ENCODE results near the gene MUC22. TPM values are rescaled to one million over a fixed set of nuclear protein-coding genes. Genes with fewer than 3 reads are reported as not detected.

Gene MUC22
- total RNA-seq, 3 donors from 2014 or later (not counting 1 experiment from before 2014, with no cell fraction given): not detected

DNA sequence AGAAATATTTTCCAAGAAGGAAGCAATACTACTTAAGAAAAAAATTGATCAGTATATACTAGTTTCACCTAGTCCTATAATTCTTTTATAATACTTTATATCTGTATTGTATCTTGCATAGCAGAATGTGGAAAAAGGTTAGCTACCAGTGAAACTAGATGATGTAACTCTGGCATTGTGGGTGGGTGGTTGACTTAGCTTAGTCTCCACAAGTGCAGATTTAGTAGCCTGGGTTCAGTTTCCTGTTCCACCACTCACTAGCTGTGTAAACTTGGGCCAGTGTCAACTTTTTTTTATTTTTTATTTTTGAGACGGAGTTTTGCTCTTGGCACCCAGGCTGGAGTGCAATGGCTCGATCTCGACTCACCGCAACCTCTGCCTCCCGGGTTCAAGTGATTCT is 24.8 kb upstream of the MUC22 start:
- H3K36me3 Mint-ChIP-seq: no peaks in the 10 kb centered on the region
- intact Hi-C loops (cut with micrococcal nuclease): no loop called here
- Histone ChIP-seq H3K36me3 (ENCODE audit: control insufficient read depth, insufficient read depth, low read length) (no peaks in the 10 kb centered on the region), H3K4me1 (ENCODE audit: control insufficient read depth, insufficient read depth, low read length) (no peaks in the 10 kb centered on the region), H3K27ac (ENCODE audit: low read length) (no peak overlapping the region), H3K4me3 (ENCODE audit: low read length) (no peak overlapping the region), H3K9me3 (ENCODE audit: control insufficient read depth, insufficient read depth, low read length) (no peaks in the 10 kb centered on the region), H3K27me3 (ENCODE audit: control insufficient read depth, insufficient read depth, low read length) (no peaks in the 10 kb centered on the region)
- peaks cover 0 to 6% of the 10 kb centered on the region in 2 donors for H3K4me1 Mint-ChIP-seq
- H3K27me3 Mint-ChIP-seq (ENCODE audit: low read depth in 2 of 2): peaks cover 22 to 38% of the 10 kb centered on the region in 2 donors
- no peak for DNase-seq
- H3K9me3 Mint-ChIP-seq: no peaks in the 10 kb centered on the region
- WGBS (ENCODE audit: insufficient coverage): 86% methylated on average over 5 of the region's 5 CpGs
- no peak overlapping the region for H3K27ac Mint-ChIP-seq
- no peak for TF ChIP-seq CTCF (IDR thresholded peaks at IDR 0.05)
- H3K4me3 Mint-ChIP-seq: no peak overlapping the region
- no peak for ATAC-seq

DNA sequence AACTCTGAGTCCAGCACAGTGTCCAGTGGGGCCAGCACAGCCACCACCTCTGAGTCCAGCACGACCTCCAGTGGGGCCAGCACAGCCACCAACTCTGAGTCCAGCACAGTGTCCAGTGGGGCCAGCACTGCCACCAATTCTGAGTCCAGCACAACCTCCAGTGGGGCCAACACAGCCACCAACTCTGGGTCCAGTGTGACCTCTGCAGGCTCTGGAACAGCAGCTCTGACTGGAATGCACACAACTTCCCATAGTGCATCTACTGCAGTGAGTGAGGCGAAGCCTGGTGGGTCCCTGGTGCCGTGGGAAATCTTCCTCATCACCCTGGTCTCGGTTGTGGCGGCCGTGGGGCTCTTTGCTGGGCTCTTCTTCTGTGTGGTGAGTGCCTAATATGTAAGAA is 23.0 kb upstream of the MUC22 start:
- Histone ChIP-seq H3K27me3 (ENCODE audit: control insufficient read depth, insufficient read depth, low read length) (no peaks in the 10 kb centered on the region), H3K4me1 (ENCODE audit: control insufficient read depth, insufficient read depth, low read length) (no peaks in the 10 kb centered on the region), H3K27ac (ENCODE audit: low read length) (no peak overlapping the region), H3K36me3 (ENCODE audit: control insufficient read depth, insufficient read depth, low read length) (no peaks in the 10 kb centered on the region), H3K9me3 (ENCODE audit: control insufficient read depth, insufficient read depth, low read length) (no peaks in the 10 kb centered on the region), H3K4me3 (ENCODE audit: low read length) (no peak overlapping the region)
- intact Hi-C loops (cut with micrococcal nuclease): no loop called here
- WGBS (ENCODE audit: insufficient coverage): 91% methylated on average over 6 of the region's 6 CpGs
- TF ChIP-seq CTCF (IDR thresholded peaks at IDR 0.05): no peak
- Mint-ChIP-seq H3K27ac (no peak overlapping the region), H3K36me3 (no peaks in the 10 kb centered on the region), H3K4me1 (peaks cover 0 to 7% of the 10 kb centered on the region in 2 donors), H3K4me3 (no peak overlapping the region), H3K9me3 (no peaks in the 10 kb centered on the region), H3K27me3 (ENCODE audit: low read depth in 2 of 2) (peaks cover 18 to 28% of the 10 kb centered on the region in 2 donors)
- DNase-seq: no peak
- ATAC-seq: no peak

DNA sequence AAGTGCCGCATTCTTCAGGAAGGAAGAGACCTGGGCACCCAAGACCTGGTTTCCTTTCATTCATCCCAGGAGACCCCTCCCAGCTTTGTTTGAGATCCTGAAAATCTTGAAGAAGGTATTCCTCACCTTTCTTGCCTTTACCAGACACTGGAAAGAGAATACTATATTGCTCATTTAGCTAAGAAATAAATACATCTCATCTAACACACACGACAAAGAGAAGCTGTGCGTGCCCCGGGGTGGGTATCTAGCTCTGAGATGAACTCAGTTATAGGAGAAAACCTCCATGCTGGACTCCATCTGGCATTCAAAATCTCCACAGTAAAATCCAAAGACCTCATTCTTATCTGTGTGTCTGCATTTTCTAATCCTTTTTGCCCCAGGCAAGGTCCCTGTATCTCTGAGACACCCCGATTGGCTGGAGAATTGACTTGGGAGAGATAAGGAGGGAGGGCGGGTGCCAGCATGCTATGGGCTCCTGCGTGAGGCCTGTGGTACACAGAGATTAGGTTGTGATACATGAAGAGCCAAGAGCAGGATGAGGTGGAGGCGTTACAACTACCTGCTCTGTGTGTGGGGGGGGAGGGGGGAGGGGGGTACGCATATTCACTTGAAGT is 22.0 kb upstream of the MUC22 start:
- H3K27ac Mint-ChIP-seq: no peak overlapping the region
- Histone ChIP-seq H3K27ac (ENCODE audit: low read length) (no peak overlapping the region), H3K9me3 (ENCODE audit: control insufficient read depth, insufficient read depth, low read length) (no peaks in the 10 kb centered on the region), H3K27me3 (ENCODE audit: control insufficient read depth, insufficient read depth, low read length) (no peaks in the 10 kb centered on the region), H3K36me3 (ENCODE audit: control insufficient read depth, insufficient read depth, low read length) (no peaks in the 10 kb centered on the region), H3K4me1 (ENCODE audit: control insufficient read depth, insufficient read depth, low read length) (no peaks in the 10 kb centered on the region), H3K4me3 (ENCODE audit: low read length) (no peak overlapping the region)
- H3K27me3 Mint-ChIP-seq (ENCODE audit: low read depth in 2 of 2): peaks cover 9 to 18% of the 10 kb centered on the region in 2 donors
- no peak for ATAC-seq
- no peak overlapping the region for H3K4me3 Mint-ChIP-seq
- no peak for DNase-seq
- intact Hi-C loops (cut with micrococcal nuclease): no loop called here
- WGBS (ENCODE audit: insufficient coverage): 93% methylated on average over 9 of the region's 9 CpGs
- peaks cover 0 to 7% of the 10 kb centered on the region in 2 donors for H3K4me1 Mint-ChIP-seq
- no peak for TF ChIP-seq CTCF (IDR thresholded peaks at IDR 0.05)
- H3K36me3 Mint-ChIP-seq: no peaks in the 10 kb centered on the region
- H3K9me3 Mint-ChIP-seq: no peaks in the 10 kb centered on the region

Data from natural killer cell (primary cell).